Fibroblast of peridontal ligament (primary cell): Measurements from ENCODE around the gene MAP3K20.
"Not testable (repeated sequence)": the region's sequence is repeated elsewhere in the genome, so short reads cannot be mapped to it uniquely, and the experiment has no call there.

Source experiments
- DNase-seq: peaks from one replicate; pipeline ENCODE4 v3.0.0-alpha.2; 2010; ENCODE audit errors: extremely low read depth

MAP3K20 gene

DNA sequence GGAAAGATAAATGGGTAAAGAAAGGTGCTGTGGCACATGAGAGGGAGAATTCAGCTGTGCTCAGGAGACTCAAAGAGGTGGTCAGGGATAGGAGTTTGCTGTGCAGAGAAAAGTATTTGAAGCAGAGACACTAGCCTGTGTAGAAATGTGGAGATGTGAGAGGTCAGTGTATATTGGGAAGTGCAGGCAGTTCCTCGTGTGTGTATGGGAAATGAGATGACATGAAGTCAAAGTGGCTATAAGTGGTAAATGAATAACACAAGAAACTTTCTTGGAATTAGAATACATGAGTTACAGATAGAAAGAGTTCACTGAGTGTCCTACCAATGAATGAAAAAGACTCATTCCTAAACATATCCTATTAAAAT is 11.6 kb downstream of the MAP3K20 start:
- DNase-seq: peak; percentile 60

- DNase-seq: no peak
These were observed 12.3 kb downstream of the MAP3K20 start for GRCh38 chr2:173087793-173088496.

DNA sequence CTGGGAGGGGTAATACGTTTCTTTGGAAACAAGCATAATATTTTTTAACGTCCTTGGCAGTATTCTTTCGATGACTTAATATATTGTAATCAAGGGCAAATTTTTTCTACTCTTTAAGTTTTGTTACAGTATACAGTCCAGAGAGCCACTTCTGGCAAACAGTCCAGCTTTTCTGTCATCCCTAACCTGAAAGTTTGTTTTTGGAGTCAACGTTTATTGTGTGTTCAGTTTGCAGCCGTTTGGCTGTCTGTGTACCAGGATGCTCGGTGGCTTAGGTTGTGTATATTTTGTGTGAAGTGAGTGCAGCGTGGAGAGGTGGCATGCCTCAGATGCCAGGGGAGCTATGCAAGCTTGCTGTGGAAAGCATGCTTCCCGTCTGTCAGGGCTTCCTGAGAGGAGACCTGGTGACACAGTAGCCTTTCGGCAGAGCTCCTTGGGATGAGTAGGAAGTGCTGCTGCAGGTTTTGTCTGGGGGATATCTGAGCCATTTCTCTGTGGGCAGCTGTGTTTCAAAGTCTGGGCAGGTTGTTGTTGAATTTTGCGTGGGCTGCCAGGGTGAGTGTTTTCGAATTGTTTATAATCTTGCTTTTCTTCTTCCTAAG is 14.7 kb downstream of the MAP3K20 start:
- DNase-seq: peak; percentile 85

DNA sequence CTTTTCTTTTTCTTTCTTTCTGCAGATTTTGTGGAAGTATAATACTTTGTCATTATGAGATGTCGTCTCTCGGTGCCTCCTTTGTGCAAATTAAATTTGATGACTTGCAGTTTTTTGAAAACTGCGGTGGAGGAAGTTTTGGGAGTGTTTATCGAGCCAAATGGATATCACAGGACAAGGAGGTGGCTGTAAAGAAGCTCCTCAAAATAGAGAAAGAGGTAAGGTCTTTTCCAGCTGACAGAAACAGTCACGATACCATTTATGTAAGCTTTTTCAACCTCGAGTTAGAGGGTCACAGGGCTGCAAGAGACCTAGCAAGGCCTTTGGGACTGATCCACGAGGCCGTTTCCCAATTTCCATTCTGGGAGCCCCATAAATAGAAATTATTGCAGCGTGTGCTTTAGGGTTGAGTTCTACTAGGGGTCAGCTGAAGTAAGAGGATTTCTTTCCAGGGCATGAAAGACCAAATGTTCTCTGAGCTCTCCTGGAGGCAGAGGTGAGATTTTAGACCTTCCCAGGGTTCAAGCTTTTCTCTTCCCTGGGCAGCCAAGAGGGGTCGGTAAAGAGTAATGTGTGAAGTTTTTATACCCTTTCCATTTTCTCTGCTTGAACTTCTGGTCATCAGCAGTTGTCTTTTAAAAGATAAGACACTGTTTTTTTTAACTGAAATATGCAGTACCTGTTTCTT is 15.5 kb downstream of the MAP3K20 start:
- DNase-seq: peak; percentile 51

- no peak for DNase-seq
These were observed 16.3 kb downstream of the MAP3K20 start for GRCh38 chr2:173091910-173092309.

- no peak for DNase-seq
These were observed 17.3 kb downstream of the MAP3K20 start for GRCh38 chr2:173092844-173093402.

GRCh38 chr2:173093617-173094016 is 18.0 kb downstream of the MAP3K20 start:
- DNase-seq: not testable (repeated sequence)

GRCh38 chr2:173094731-173095130 is 19.1 kb downstream of the MAP3K20 start:
- no peak for DNase-seq

DNA sequence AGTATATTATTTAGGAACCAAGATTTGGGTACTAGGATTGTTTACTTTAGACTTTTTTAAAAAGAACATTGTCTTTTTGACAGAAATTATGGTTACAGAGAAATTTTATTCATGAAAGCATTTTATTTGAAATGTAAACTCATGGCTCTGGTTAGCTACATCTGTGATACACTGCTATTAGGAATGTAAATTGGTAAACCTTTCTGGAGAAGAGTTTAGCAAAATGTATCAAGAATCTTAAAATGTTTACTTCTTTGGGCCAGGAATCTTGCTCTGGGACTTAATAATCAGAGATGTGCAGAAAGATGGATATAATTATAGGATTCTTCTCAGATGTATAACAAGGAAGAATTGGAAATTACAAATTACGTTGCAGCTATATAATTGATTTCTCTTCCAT is 19.7 kb downstream of the MAP3K20 start:
- peak; percentile 51 for DNase-seq

DNA sequence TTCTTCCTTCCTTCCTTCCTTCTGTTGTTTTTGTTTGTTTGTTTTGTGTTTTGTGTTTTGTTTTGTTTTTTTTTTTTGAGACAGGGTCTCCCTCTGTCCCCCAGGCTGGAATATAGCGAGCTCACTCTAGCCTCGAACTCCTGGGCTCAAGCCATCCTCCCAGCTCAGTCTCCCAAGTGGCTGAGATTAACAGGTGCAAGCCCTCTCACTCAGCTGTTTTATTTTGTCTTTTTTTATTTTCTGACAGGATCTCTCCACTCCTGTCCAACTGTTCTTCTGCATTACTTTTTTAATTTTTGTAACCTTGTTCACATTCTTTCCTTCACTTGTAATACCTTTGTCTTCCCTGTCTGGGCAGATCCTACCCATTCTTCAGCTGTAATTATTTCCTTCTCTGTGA is 23.6 kb downstream of the MAP3K20 start:
- DNase-seq: no peak

DNA sequence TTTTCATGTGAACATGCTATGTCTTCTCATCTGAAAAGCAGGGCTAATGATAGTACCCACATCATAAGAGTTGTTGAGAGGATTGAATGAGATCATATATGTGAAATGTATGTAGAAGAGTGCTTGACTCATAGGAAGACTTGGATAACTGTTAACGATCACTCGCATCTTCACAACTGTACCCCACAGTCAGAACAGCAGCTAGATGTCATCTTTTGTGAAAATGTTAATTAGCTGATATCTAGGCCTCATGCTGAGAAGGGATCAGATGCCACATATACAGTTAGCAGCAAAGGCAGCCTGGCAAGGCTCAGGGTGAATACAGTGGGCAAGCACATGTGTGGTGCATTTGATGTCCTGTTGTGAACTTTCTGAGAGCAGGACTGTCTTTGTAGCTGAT is 24.2 kb downstream of the MAP3K20 start:
- DNase-seq: no peak

DNA sequence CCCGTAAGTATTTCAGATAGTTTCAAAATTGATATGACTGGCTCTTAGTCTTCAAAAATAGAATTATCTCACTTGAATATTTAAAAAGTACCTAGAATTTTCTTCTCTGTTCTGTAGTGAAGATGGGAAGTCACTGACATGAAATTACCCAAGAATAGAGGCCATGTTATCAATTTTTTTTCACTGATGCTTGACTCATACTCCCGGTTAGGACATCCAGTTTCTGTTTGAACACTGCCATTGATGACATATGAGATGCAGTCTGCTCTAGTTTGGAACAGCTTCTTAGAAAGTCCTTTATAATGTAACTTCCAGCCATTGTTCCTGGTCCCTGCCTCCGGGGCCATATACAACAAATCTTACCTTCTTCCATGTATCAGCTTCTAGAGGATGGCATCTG is 26.0 kb downstream of the MAP3K20 start:
- peak; percentile 59 for DNase-seq

- DNase-seq: no peak
These were observed 28.5 kb downstream of the MAP3K20 start for GRCh38 chr2:173104156-173104555.

- DNase-seq: no peak
These were observed 31.4 kb downstream of the MAP3K20 start for GRCh38 chr2:173106959-173107628.

GRCh38 chr2:173107629-173108022 is 32.0 kb downstream of the MAP3K20 start:
- no peak for DNase-seq

GRCh38 chr2:173109253-173110188 is 33.9 kb downstream of the MAP3K20 start:
- DNase-seq: peak; percentile 87

DNA sequence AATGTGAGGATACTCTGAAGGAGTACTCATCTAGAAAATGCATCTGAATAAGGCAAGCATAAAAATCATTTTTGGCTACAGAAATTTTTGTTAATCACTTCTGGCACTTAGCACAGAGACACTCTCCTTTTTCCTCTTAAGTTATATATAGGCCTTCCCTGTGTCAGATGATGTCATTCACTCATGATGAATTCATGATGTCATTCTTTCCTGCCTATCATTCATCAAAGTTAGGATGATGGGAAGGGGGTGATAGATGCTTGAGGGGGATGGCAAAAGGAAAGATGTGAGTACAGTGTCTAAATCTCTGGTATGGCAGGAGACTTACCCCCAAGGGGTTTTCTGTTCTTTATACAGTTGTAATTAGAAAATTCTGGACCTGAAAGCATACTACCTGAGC is 42.0 kb downstream of the MAP3K20 start:
- no peak for DNase-seq

- no peak for DNase-seq
These were observed 42.7 kb downstream of the MAP3K20 start for GRCh38 chr2:173118395-173118794.

DNA sequence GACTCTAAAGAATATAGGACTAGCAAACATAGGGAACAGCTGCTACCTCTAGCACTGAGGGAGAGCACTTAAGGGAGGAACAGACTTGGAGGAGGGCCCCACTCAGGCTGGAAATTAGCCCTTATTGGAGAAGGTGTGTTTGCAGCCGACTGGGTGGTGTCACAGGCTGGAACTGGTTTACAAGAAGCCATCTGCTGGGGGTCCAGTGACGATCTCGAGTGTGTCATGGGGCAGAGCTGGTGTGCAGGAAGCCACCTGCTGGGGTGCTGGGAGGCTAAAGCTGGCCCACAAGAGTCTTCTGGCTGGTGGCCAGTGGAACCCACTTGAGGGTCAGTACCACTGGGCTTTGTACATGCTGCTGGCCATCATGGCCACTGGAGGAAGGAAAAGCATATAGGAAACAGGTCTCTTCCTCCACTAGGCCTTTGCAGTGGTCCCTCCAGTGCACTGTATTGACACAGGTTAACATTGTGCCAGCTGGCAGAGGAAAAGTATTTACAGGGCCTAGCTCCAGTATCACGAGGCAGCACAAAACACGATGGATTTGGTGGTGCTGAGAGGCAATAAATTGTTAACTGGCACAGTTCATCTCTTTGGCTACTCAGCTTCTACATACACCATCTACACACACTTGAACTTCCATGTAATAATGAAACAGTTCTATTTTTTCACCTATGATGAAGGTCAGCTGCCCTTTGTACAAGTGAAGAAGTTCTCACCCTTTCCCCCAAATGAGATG is 43.6 kb downstream of the MAP3K20 start:
- DNase-seq: peak; percentile 68

- no peak for DNase-seq
These were observed 44.3 kb downstream of the MAP3K20 start for GRCh38 chr2:173119944-173120343.
